Right lobe of liver (tissue), 6 donors: Measurements from ENCODE around the gene AIFM3. TPM values are rescaled to one million over a fixed set of nuclear protein-coding genes. Genes with fewer than 3 reads are reported as not detected.

Experiments used
- ATAC-seq, 4 donors: fragments of 200-7000 bp; cut with Tn5 transposase; one replicate each; pipeline ENCODE4 v1.9.1; 2020; ENCODE audit warnings: mild to moderate bottlenecking in 4 of 4, moderate library complexity in 4 of 4
- DNase-seq, 3 donors: peaks; one replicate each; pipeline ENCODE4 v3.0.0-alpha.2; 2020
- H3K27ac ChIP-seq, 3 donors: fragments of 200-600 bp; one replicate each; pipeline ENCODE4 v1.8.0; 2022
- H3K27me3 ChIP-seq, 2 donors: fragments of 200-600 bp; one replicate each; pipeline ENCODE4 v1.8.0; 2022
- H3K36me3 ChIP-seq, 4 donors: fragments of 200-600 bp; sonication (generic) in 1 of 4; one replicate each; pipeline versions ENCODE4 v1.5.1 to v1.8.0; 2017 to 2022; ENCODE audit warnings: control low read depth in 1 of 4
- H3K4me1 ChIP-seq, 4 donors: fragments of 200-600 bp; sonication (generic) in 1 of 4; one replicate each; pipeline versions ENCODE4 v1.5.1 to v1.8.0; 2017 to 2022; ENCODE audit warnings: control low read depth in 1 of 4
- H3K4me3 ChIP-seq, 3 donors: fragments of 200-600 bp; one replicate each; pipeline ENCODE4 v1.8.0; 2022
- H3K9me3 ChIP-seq, 4 donors: fragments of 200-600 bp; sonication (generic) in 1 of 4; one replicate each; pipeline versions ENCODE4 v1.5.1 to v1.8.0; 2017 to 2022; ENCODE audit warnings: control low read depth in 1 of 4
- CTCF ChIP-seq, 4 donors: fragments of 200-600 bp in 3 of 4; fragments of 450-650 bp in 1 of 4; IDR thresholded peaks; one replicate each; pipeline versions ENCODE4 v1.5.1 to v1.8.0; 2016 to 2022; ENCODE audit warnings: antibody characterized with exemption in 4 of 4, mild to moderate bottlenecking in 2 of 4
- POLR2A ChIP-seq: fragments of 450-650 bp; IDR thresholded peaks from one replicate; pipeline ENCODE4 v1.6.1; 2017; ENCODE audit warnings: antibody characterized with exemption, mild to moderate bottlenecking
- WGBS: methylation state at CpG from one replicate; pipeline ENCODE4 v1.1.6; 2018; ENCODE audit warnings: low coverage, low lambda C conversion rate; ENCODE audit not compliant: insufficient coverage; ENCODE audit errors: missing lambda C conversion rate; 5-methylcytosine and 5-hydroxymethylcytosine counted together
- intact Hi-C, 2 donors: fragments of 100-400 bp; cut with DNase I; formaldehyde crosslinking; loops; one replicate each; pipeline versions ENCODE4 v1.11.2 to v1.14.1; 2022
- total RNA-seq, 6 experiments: library from RNA; depleted of rRNA in 2 of 6; stranded (reverse); fragments of >200 nt in 2 of 6; fragmentation: NEBNext Ultra II Directional in 3 of 6; extraction: Animal tissue kit (Norgen Biotek cat#: 25700) in 3 of 6; gene quantifications; one replicate each; pipeline versions ENCODE4 v1.1.0 to v1.2.4, GENCODE V29; 2016 to 2023
- donor health status: DM: no; HTN: yes; CAD: no.
- donor health status: DM: no; HTN: no; CAD: no.
- donor health status: DM: no; HTN: no; CAD: no.
- donor health status: DM: no; HTN: yes; CAD: no.
- donor health status: DM: no; HTN: yes; CAD: no.

Gene AIFM3
- total RNA-seq, 6 experiments from 2014 or later, result 0.37 to 1.4 (median 1.0) TPM

DNA sequence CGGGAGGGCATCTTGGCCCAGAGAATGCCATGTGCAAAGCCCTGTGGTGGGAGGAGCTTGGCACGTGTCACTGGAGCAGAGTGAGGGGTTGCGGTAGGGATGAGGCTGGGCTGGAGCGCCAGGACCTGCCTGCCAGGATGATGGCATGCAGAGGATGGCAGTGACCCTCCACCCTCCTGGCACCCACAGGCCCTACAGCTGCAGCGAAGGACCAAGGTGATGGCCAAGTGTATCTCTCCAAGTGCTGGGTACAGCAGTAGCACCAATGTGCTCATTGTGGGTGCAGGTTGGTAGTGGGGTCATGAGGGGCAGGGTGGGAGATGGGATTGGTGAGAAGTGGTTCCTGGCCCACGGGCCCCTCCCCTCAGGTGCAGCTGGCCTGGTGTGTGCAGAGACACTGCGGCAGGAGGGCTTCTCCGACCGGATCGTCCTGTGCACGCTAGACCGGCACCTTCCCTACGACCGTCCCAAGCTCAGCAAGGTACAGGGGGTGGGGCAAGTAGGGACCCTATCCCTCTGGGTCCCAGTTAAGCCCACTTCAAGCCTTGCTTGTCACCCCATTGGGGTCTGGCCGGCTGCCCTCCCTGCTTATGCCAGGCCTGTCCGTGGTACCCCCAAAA lies 7.4 kb downstream of the AIFM3 start:
- Histone ChIP-seq H3K27ac (no peak overlapping the region), H3K4me1 (peaks cover 0 to under 1% (median 0%) of the 10 kb centered on the region in 4 donors), H3K36me3 (no peaks in the 10 kb centered on the region), H3K4me3 (no peak overlapping the region), H3K27me3 (no peaks in the 10 kb centered on the region), H3K9me3 (no peaks in the 10 kb centered on the region)
- no peak for TF ChIP-seq POLR2A
- TF ChIP-seq CTCF (IDR thresholded peaks at IDR 0.05), result no peak
- ATAC-seq, result no peak
- DNase-seq, result no peak
- intact Hi-C loops, result no loop called here
- 52% methylated on average over 2 of the region's 16 CpGs for WGBS

DNA sequence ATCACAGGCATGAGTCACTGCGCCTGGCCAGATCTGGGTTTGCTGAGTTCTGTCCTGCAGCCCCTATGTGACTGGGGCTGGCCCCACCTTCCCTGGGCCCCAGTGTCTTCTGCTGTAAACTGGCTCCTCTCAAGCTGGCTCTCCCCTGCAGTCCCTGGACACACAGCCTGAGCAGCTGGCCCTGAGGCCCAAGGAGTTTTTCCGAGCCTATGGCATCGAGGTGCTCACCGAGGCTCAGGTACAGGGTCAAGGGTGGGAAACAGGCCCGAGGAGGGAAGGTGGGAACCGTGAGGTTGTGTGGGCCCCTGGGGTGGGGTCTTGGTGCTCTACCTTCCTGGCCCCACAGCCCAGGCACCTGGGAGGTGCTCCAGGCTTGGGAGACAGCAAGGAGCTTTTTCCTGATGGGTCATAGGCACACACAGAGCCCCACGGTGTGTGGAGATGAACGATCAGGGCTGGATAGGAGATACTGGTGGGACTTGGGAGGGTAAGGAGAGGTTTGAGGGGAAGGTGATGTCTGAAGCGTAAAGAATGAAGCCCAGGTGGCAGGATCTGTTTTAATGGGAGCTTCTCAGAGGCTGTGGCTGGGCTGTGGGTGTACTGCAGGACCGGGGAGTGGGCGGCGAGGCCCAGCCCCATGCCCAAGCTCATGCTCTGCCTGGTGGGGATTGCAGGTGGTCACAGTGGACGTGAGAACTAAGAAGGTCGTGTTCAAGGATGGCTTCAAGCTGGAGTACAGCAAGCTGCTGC lies 8.7 kb downstream of the AIFM3 start:
- Histone ChIP-seq H3K36me3 (no peaks in the 10 kb centered on the region), H3K4me1 (peaks cover 0 to 11% (median under 1%) of the 10 kb centered on the region in 4 donors), H3K27ac (no peak overlapping the region), H3K4me3 (no peak overlapping the region), H3K9me3 (no peaks in the 10 kb centered on the region), H3K27me3 (no peaks in the 10 kb centered on the region)
- WGBS, result 71% methylated on average over 4 of the region's 14 CpGs
- intact Hi-C loops, result no loop called here
- DNase-seq, result no peak
- no peak for TF ChIP-seq CTCF (IDR thresholded peaks at IDR 0.05)
- no peak for TF ChIP-seq POLR2A
- no peak for ATAC-seq

DNA sequence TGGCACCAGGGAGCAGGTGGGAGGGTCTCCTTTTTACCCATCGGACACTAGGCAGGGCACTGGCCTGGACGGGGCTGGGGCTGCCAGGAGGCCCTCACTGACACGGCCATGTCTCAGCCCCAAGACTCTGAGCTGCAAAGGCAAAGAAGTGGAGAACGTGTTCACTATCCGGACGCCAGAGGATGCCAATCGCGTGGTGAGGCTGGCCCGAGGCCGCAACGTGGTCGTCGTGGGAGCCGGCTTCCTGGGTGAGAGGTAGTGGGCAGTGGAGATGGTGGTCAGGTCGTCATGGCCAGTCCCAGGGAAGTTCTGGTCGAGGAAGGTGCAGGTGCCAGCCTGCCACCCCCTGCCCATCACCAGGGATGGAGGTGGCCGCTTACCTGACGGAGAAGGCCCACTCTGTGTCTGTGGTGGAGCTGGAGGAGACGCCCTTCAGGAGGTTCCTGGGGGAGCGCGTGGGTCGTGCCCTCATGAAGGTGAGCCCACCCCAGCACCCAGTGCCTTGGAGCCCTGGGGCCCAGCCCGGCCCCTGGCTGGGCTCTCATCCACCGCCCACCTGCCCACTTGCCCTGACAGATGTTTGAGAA lies 9.3 kb downstream of the AIFM3 start:
- H3K27me3 ChIP-seq, result no peaks in the 10 kb centered on the region
- no peak for ATAC-seq
- no peaks in the 10 kb centered on the region for H3K36me3 ChIP-seq
- TF ChIP-seq POLR2A (no peak), CTCF (IDR thresholded peaks at IDR 0.05) (no peak)
- intact Hi-C loops, result no loop called here
- no peak for DNase-seq
- no peak overlapping the region for H3K27ac ChIP-seq
- H3K4me3 ChIP-seq, result no peak overlapping the region
- WGBS, result 61% methylated on average over 4 of the region's 24 CpGs
- no peaks in the 10 kb centered on the region for H3K9me3 ChIP-seq
- peaks cover 0 to 18% (median 4%) of the 10 kb centered on the region in 4 donors for H3K4me1 ChIP-seq

DNA sequence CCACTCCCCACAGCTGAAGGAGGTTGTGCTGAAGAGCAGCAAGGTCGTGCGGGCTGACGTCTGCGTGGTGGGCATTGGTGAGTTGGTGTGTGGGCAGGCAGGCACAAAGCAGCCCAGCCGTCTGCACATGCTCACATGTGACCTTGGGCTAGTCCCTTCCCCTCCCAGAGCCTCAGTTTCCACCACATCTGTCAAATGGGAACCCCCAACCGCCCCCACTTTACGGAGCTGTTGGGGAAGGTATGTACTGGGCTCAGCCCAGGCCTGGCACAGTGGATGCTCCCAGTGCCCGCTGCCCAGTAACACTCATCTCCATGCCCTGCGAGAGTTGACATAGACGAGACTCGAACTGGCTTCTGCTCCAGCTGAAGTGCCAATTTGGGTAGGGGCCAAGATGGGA lies 10.0 kb downstream of the AIFM3 start:
- 59% methylated on average over 3 of the region's 11 CpGs for WGBS
- DNase-seq (no peak), ATAC-seq (no peak)
- Histone ChIP-seq H3K27ac (no peak overlapping the region), H3K27me3 (no peaks in the 10 kb centered on the region), H3K4me1 (peaks cover 0 to 18% (median 5%) of the 10 kb centered on the region in 4 donors), H3K36me3 (no peaks in the 10 kb centered on the region), H3K9me3 (no peaks in the 10 kb centered on the region), H3K4me3 (no peak overlapping the region)
- TF ChIP-seq CTCF (IDR thresholded peaks at IDR 0.05) (no peak), POLR2A (no peak)
- intact Hi-C loops, result no loop called here
